Caco-2 (cell line): ENCODE data around the gene TAF4B. TPM values are rescaled to one million over a fixed set of nuclear protein-coding genes. Genes with fewer than 3 reads are reported as not detected.

Source experiments
- BruUV-seq: library from RNA; stranded (reverse); fragments of 400-500 nt; replicated peaks from 2 replicates; lab custom pipeline; 2021; lab: Mats Ljungman, UMichigan
- CTCF ChIA-PET: fragments of 300-600 bp; sonication (Branson Sonifier 250); formaldehyde crosslinking; loops from one replicate; lab custom pipeline; 2022; ENCODE audit warnings: antibody characterized with exemption; lab: Charles Lee
- POLR2A ChIA-PET: fragments of 300-600 bp; sonication (Branson Sonifier 250); formaldehyde crosslinking; loops from one replicate; lab custom pipeline; 2022; ENCODE audit warnings: antibody characterized with exemption; lab: Charles Lee
- DNase-seq, 2 experiments: peaks; one replicate each; pipeline versions ENCODE4 v3.0.0 to v3.0.0-alpha.2; 2020 to 2022
- H3K27me3 ChIP-seq: replicated peaks from 2 replicates; pipeline ENCODE4 v1.6.0; 2011; ENCODE audit warnings: low read length; ENCODE audit not compliant: control insufficient read depth, insufficient read depth
- H3K36me3 ChIP-seq: 2 replicates; pipeline ENCODE4 v1.5.1; 2011; ENCODE audit warnings: low read length; ENCODE audit not compliant: control insufficient read depth, insufficient read depth
- H3K4me1 ChIP-seq: fragments of 250-450 bp; sonication (Bioruptor Pico); 2 replicates; pipeline ENCODE4 v1.5.1; 2020; ENCODE audit warnings: mild to moderate bottlenecking
- H3K4me3 ChIP-seq: 2 replicates; pipeline ENCODE4 v1.5.1; 2011; ENCODE audit warnings: low read depth, mild to moderate bottlenecking, control low read depth, low read length
- H3K9me3 ChIP-seq: fragments of 250-450 bp; sonication (Bioruptor Pico); 2 replicates; pipeline ENCODE4 v1.5.1; 2020; ENCODE audit warnings: mild to moderate bottlenecking, moderate library complexity
- H3K27ac Mint-ChIP-seq: one replicate; pipeline ENCODE4 v1.8.0; 2022; ENCODE audit warnings: mixed read lengths; ENCODE audit not compliant: unreplicated experiment
- H3K27me3 Mint-ChIP-seq: one replicate; pipeline ENCODE4 v1.8.0; 2022; ENCODE audit warnings: mixed read lengths; ENCODE audit not compliant: insufficient read depth, unreplicated experiment
- H3K36me3 Mint-ChIP-seq: one replicate; pipeline ENCODE4 v1.8.0; 2022; ENCODE audit warnings: mild to moderate bottlenecking, mixed read lengths; ENCODE audit not compliant: insufficient read depth, unreplicated experiment
- H3K4me1 Mint-ChIP-seq: one replicate; pipeline ENCODE4 v1.8.0; 2022; ENCODE audit warnings: low read depth, mixed read lengths; ENCODE audit not compliant: unreplicated experiment
- H3K4me3 Mint-ChIP-seq: one replicate; pipeline ENCODE4 v1.8.0; 2022; ENCODE audit warnings: mild to moderate bottlenecking, moderate library complexity, mixed read lengths; ENCODE audit not compliant: unreplicated experiment
- H3K9me3 Mint-ChIP-seq: one replicate; pipeline ENCODE4 v1.8.0; 2022; ENCODE audit warnings: mixed read lengths; ENCODE audit not compliant: unreplicated experiment
- CTCF ChIP-seq, 2 experiments: fragments of 200-600 bp in 1 of 2; IDR thresholded peaks; 1 replicate in 1 of 2; 2 replicates in 1 of 2; pipeline versions ENCODE4 v1.5.1 to v1.8.0; 2011 to 2022; ENCODE audit warnings: antibody characterized with exemption in 1 of 2, control low read depth in 1 of 2, inconsistent platforms in 1 of 2, low read depth in 1 of 2, low read length in 1 of 2, mild to moderate bottlenecking in 1 of 2, moderate library complexity in 1 of 2; ENCODE audit not compliant: insufficient read depth in 1 of 2, severe bottlenecking in 1 of 2, unreplicated experiment in 1 of 2
- intact Hi-C: fragments of 100-400 bp; cut with micrococcal nuclease; formaldehyde crosslinking; loops from one replicate; pipeline ENCODE4 v1.10.0; 2022; ENCODE audit not compliant: unreplicated experiment
- total RNA-seq: library from RNA; stranded (reverse); gene quantifications from 2 replicates; pipeline ENCODE4 v1.2.3, GENCODE V29; 2022

The TAF4B gene
- total RNA-seq, 1 experiment from 2014 or later = 2.6 TPM

GRCh38 chr18:26383454-26384270 lies 157.4 kb downstream of the TAF4B start:
- peak in 1 of 2 experiments; percentile 12 for DNase-seq
- no peaks in the 10 kb centered on the region for H3K27me3 ChIP-seq
- Mint-ChIP-seq H3K27me3 (no peaks in the 10 kb centered on the region), H3K4me3 (no peak overlapping the region), H3K36me3 (no peaks in the 10 kb centered on the region), H3K9me3 (no peaks in the 10 kb centered on the region), H3K4me1 (no peaks in the 10 kb centered on the region), H3K27ac (no peak overlapping the region)
- no TSS peak for BruUV-seq
- POLR2A ChIA-PET = no interaction called here
- peak; percentile 43 to 53 for TF ChIP-seq CTCF (IDR thresholded peaks at IDR 0.05; ENCODE audit: insufficient read depth in 1 of 2, low read depth in 1 of 2, low read length in 1 of 2, severe bottlenecking in 1 of 2, unreplicated experiment in 1 of 2)
- peaks cover 12% of the 10 kb centered on the region; the same call in 1 of the 2 replicates for H3K4me1 ChIP-seq
- CTCF ChIA-PET = interaction anchor here (0.6 to 0.9 kb wide), 4 partner anchors 11 to 165 kb away, joined by 3 to 5 read pairs (median 3); partner anchors contain the start of gene KCTD1
- H3K4me3 ChIP-seq = no peak overlapping the region
- no peaks in the 10 kb centered on the region for H3K9me3 ChIP-seq
- no peaks in the 10 kb centered on the region for H3K36me3 ChIP-seq
- intact Hi-C loops = loop anchor here (10.0 kb wide), 2 partner anchors 81 to 271 kb away; no protein-coding TSS in a partner anchor

- Mint-ChIP-seq H3K36me3 (no peaks in the 10 kb centered on the region), H3K9me3 (no peaks in the 10 kb centered on the region), H3K4me1 (no peaks in the 10 kb centered on the region), H3K27me3 (no peaks in the 10 kb centered on the region), H3K27ac (no peak overlapping the region), H3K4me3 (no peak overlapping the region)
- peaks cover 12% of the 10 kb centered on the region; the same call in 1 of the 2 replicates for H3K4me1 ChIP-seq
- no peaks in the 10 kb centered on the region for H3K36me3 ChIP-seq
- peak; percentile 11 to 35 for DNase-seq
- no peak overlapping the region for H3K4me3 ChIP-seq
- ChIA-PET CTCF (interaction anchor here (0.5 kb wide), 1 partner anchor 181 kb away, joined by 9 read pairs; no protein-coding TSS in a partner anchor), POLR2A (no interaction called here)
- no peak for TF ChIP-seq CTCF (IDR thresholded peaks at IDR 0.05; ENCODE audit: insufficient read depth in 1 of 2, low read depth in 1 of 2, low read length in 1 of 2, severe bottlenecking in 1 of 2, unreplicated experiment in 1 of 2)
- no TSS peak for BruUV-seq
- H3K27me3 ChIP-seq = no peaks in the 10 kb centered on the region
- no peaks in the 10 kb centered on the region for H3K9me3 ChIP-seq
- intact Hi-C loops = loop anchor here (5.0 to 10.0 kb wide), 3 partner anchors 79 to 269 kb away; no protein-coding TSS in a partner anchor
These were observed 159.8 kb downstream of the TAF4B start for GRCh38 chr18:26386002-26386401.

- POLR2A ChIA-PET = no interaction called here
- no peak overlapping the region for H3K4me3 Mint-ChIP-seq
- intact Hi-C loops = loop anchor here (5.0 to 10.0 kb wide), 3 partner anchors 78 to 268 kb away; no protein-coding TSS in a partner anchor
These were observed 160.2 kb downstream of the TAF4B start for GRCh38 chr18:26386441-26386840.

More at GRCh38 chr18:26386441-26386840, 160.2 kb downstream of the TAF4B start:
- no peak for TF ChIP-seq CTCF (IDR thresholded peaks at IDR 0.05; ENCODE audit: insufficient read depth in 1 of 2, low read depth in 1 of 2, low read length in 1 of 2, severe bottlenecking in 1 of 2, unreplicated experiment in 1 of 2)
- no TSS peak for BruUV-seq
- no peaks in the 10 kb centered on the region for H3K9me3 Mint-ChIP-seq
- H3K4me3 ChIP-seq = no peak overlapping the region
- DNase-seq = no peak
- H3K36me3 ChIP-seq = no peaks in the 10 kb centered on the region
- no peaks in the 10 kb centered on the region for H3K27me3 ChIP-seq
- H3K36me3 Mint-ChIP-seq = no peaks in the 10 kb centered on the region
- H3K4me1 Mint-ChIP-seq = no peaks in the 10 kb centered on the region
- H3K9me3 ChIP-seq = no peaks in the 10 kb centered on the region
- H3K27ac Mint-ChIP-seq = no peak overlapping the region
- CTCF ChIA-PET = interaction anchor here (0.5 kb wide), 1 partner anchor 180 kb away, joined by 9 read pairs; no protein-coding TSS in a partner anchor
- no peaks in the 10 kb centered on the region for H3K27me3 Mint-ChIP-seq
- H3K4me1 ChIP-seq = peaks cover 12% of the 10 kb centered on the region; the same call in 1 of the 2 replicates
